ENCODE results near the gene OSBPL7.
A peak's percentile ranks its signal among the peaks of the same experiment; 100 is the strongest.

Gene OSBPL7

GRCh38 chr17:47823519-47823918 is 1.9 kb upstream of the OSBPL7 start:
- no peak overlapping the region for H3K4me3 ChIP-seq (ENCODE audit: low read length)
- no peak for TF ChIP-seq ZNF274 (IDR thresholded peaks at IDR 0.05; ENCODE audit: low read depth, low read length)

DNA sequence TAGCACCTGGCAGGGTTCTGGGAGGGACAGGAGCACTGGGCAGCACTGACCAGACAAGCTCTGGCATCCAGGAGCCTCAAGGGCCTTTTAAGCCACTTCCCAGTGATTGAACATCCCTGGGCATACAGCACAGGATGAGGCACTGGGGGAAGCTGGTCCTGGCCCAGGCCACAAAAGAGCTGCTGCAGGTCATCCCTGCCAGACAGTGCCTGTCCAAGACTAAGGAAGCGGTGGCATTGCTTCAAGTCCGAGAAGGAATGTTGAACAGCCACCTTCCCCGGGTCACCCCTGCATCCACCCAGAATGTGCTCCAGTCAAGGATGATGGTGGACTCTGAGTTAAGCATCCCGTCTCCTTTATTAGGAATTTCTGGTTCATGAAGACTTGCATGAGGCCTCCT is 1.2 kb upstream of the OSBPL7 start:
- H3K4me3 ChIP-seq (ENCODE audit: low read length) = no peak overlapping the region
- no peak for TF ChIP-seq ZNF274 (IDR thresholded peaks at IDR 0.05; ENCODE audit: low read depth, low read length)

DNA sequence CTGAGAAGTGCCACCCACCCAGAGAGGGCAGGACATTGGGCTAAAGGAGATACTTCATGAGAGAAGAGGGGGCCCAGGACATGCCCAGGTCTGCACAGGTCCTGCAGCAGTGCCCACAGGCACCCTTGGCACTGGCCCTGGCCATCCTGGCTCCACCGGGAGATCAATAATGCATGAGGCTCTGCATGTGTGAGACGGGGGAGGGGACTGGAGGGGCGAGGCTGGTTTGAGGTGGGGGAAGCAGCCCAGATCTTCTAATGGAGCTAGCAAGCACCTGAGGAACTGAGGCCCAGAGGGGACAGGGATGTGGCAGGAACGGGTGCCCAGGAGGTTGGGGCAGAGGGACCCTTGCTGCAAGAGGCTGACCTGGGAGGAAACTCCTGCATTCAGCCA is 567 bp downstream of the OSBPL7 start:
- peak overlapping the region; percentile 84 for H3K4me3 ChIP-seq (ENCODE audit: low read length)
- TF ChIP-seq ZNF274 (IDR thresholded peaks at IDR 0.05; ENCODE audit: low read depth, low read length) = no peak

DNA sequence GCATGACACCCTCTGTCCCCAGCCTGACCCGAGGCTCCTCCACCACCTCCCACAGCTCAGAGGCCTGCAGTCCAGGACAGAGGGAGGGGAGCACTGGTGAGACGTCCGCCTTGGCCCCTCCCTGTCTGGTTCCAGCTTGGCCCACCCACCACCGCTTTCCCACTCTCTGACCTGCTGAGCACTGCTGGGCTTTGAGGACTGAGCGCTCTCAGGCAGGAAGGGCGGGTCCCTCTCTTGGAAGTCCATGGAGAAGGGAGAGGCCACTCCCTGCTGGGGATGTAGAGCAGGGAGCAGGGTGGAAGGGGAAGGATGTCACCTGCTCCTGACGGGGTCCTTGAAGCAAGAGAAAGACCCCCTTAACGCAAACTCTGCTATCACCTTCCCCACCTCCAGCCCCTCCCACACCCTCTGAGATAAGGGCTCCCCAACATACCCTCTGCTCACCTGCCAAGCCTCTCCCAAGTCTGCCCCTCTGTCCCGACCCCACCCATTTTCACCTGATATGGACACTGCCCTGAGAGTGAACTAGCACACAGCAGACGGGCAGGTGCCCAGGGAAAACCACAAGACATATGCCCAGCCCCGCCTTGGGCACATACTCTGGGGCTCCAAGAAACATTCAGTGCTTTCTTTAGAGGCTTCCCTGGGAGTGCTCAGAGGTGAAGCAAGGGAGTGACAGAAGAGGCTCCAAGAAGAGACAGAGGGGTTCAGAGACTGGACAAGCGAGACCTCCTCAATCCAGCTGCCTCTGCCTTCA is 1.4 kb downstream of the OSBPL7 start:
- no peak for TF ChIP-seq ZNF274 (IDR thresholded peaks at IDR 0.05; ENCODE audit: low read depth, low read length)
- H3K4me3 ChIP-seq (ENCODE audit: low read length) = peak overlapping the region; percentile 84; the same call in 1 of the 2 replicates

GRCh38 chr17:47819475-47819874 is 2.1 kb downstream of the OSBPL7 start:
- H3K4me3 ChIP-seq (ENCODE audit: low read length) = no peak overlapping the region
- TF ChIP-seq ZNF274 (IDR thresholded peaks at IDR 0.05; ENCODE audit: low read depth, low read length) = no peak

GRCh38 chr17:47818002-47818695 is 3.4 kb downstream of the OSBPL7 start:
- H3K4me3 ChIP-seq (ENCODE audit: low read length) = no peak overlapping the region
- no peak for TF ChIP-seq ZNF274 (IDR thresholded peaks at IDR 0.05; ENCODE audit: low read depth, low read length)

- no peak for TF ChIP-seq ZNF274 (IDR thresholded peaks at IDR 0.05; ENCODE audit: low read depth, low read length)
- no peak overlapping the region for H3K4me3 ChIP-seq (ENCODE audit: low read length)
Observed at GRCh38 chr17:47816947-47817346, 4.6 kb downstream of the OSBPL7 start.

- no peak overlapping the region for H3K4me3 ChIP-seq (ENCODE audit: low read length)
- TF ChIP-seq ZNF274 (IDR thresholded peaks at IDR 0.05; ENCODE audit: low read depth, low read length) = no peak
Observed at GRCh38 chr17:47816111-47816735, 5.4 kb downstream of the OSBPL7 start.

- no peak for TF ChIP-seq ZNF274 (IDR thresholded peaks at IDR 0.05; ENCODE audit: low read depth, low read length)
- H3K4me3 ChIP-seq (ENCODE audit: low read length) = no peak overlapping the region
Observed at GRCh38 chr17:47815106-47815918, 6.3 kb downstream of the OSBPL7 start.

DNA sequence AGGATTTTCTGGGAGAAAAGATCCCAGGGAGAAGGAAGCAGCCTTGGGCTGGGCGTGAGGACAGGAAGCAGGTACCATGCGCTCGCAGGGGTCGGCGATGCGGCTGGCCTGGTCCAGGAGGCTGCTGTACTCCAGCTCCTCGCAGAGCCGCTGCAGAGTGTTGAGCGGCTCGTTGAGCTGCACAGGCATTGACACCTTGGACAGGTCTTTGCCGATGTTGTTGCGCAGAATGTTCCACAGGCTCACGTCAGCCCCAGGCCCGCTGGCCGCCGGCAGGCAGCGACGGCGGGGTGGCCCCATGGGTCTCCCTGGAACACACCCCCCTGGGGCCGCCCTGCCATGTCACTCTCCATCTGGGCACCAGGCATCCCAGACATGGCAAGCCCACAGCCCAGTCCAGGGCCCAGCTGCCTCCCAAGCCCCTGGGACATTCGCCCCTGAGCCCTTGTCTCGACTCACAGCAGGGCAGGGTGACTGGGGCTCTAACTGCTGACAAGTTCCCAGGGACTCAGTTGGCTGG is 8.0 kb downstream of the OSBPL7 start:
- TF ChIP-seq ZNF274 (IDR thresholded peaks at IDR 0.05; ENCODE audit: low read depth, low read length) = no peak
- no peak overlapping the region for H3K4me3 ChIP-seq (ENCODE audit: low read length)

- H3K4me3 ChIP-seq (ENCODE audit: low read length) = no peak overlapping the region
- TF ChIP-seq ZNF274 (IDR thresholded peaks at IDR 0.05; ENCODE audit: low read depth, low read length) = no peak
Observed at GRCh38 chr17:47813077-47813476, 8.5 kb downstream of the OSBPL7 start.

DNA sequence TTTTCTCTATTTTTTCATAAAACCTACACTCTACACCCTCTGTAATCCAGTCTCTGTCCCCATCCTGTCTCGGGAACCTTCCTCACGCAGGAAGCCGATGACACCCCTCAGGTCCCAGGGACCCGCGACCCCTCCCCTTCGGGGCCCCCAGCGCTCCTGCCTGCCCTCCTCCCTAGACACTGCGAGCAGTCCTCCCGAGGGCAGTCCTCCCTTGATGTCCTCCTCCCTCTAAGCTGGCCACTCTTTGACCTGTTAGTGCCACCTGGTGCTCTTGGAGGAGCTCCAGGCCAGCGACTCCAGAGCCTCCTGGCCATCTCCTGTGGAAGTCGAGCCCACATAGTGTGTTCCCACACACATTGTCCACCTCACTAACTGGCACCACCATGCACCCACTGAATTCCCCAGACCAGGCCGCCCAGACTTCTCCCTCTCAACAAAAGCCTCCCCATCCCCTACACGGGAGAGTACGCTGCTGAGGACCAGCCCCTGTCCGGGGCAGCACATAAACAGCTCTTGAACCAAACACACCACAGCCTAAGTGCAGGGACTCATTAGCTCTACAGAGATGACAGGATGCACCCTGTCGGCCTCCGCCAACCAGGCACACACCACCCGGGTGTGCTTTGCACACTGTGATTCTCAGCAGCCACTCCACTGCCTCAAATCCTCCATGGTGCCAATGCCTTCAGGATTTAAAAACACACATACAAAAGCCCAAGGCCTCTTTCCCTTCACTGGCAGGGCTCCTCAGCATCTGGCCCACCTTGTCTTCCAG is 9.3 kb downstream of the OSBPL7 start:
- TF ChIP-seq ZNF274 (IDR thresholded peaks at IDR 0.05; ENCODE audit: low read depth, low read length) = no peak
- H3K4me3 ChIP-seq (ENCODE audit: low read length) = no peak overlapping the region

- TF ChIP-seq ZNF274 (IDR thresholded peaks at IDR 0.05; ENCODE audit: low read depth, low read length) = no peak
- H3K4me3 ChIP-seq (ENCODE audit: low read length) = no peak overlapping the region
Observed at GRCh38 chr17:47811709-47812108, 9.9 kb downstream of the OSBPL7 start.
